GM12872 (cell line): ENCODE data around the gene PIWIL1.

Source experiments
- TF ChIP-seq, protein P1 (sequence below): IDR thresholded peaks from 3 replicates; pipeline ENCODE4 v1.5.1; 2011; ENCODE audit warnings: low read depth, mild to moderate bottlenecking, low read length, moderate library complexity; ENCODE audit not compliant: insufficient read depth

The PIWIL1 gene

GRCh38 chr12:130300737-130301535 is 36.8 kb upstream of the PIWIL1 start:
- TF ChIP-seq, protein P1, sequence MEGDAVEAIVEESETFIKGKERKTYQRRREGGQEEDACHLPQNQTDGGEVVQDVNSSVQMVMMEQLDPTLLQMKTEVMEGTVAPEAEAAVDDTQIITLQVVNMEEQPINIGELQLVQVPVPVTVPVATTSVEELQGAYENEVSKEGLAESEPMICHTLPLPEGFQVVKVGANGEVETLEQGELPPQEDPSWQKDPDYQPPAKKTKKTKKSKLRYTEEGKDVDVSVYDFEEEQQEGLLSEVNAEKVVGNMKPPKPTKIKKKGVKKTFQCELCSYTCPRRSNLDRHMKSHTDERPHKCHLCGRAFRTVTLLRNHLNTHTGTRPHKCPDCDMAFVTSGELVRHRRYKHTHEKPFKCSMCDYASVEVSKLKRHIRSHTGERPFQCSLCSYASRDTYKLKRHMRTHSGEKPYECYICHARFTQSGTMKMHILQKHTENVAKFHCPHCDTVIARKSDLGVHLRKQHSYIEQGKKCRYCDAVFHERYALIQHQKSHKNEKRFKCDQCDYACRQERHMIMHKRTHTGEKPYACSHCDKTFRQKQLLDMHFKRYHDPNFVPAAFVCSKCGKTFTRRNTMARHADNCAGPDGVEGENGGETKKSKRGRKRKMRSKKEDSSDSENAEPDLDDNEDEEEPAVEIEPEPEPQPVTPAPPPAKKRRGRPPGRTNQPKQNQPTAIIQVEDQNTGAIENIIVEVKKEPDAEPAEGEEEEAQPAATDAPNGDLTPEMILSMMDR: no peak

DNA sequence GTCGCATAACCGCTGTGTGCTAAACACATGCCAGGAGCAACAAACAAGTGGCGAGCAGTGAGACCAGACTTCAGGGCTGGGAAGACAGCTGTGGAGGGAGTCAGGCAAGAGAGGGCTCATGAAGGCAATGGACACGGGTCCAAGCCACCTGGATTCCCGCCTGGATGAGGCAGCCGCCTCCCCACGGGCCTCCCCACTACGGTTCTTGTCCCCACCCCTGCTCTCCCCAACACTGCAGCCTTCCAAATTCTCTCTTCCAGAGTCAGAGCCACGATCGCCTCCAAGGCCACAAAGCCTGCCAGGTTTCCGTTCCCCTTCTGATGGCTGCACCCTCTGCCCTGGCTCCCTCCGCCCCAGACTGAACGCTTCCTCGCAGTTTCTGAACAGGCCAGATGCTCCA is 36.1 kb upstream of the PIWIL1 start:
- TF ChIP-seq, protein P1: no peak

DNA sequence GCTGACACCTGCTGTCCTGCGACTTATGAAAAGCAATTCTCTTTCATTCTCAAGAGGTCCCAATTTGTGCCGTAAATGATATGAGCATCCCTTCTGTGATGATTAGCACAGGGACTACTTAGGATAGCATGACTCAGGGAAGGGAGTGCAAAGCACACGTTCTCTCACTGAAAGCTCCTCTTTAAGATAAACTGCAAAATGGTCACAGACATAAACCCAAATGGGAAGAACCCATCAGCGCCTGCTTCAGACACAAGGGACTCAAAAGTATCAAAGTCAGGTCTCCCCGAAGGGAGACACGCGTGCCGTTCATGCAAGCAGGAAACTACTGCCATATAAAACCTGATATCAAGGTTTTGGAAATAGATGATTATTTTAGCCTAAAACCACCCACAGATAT is 33.9 kb upstream of the PIWIL1 start:
- TF ChIP-seq, protein P1: no peak

- TF ChIP-seq, protein P1: no peak
Measured at GRCh38 chr12:130307859-130308258, 29.8 kb upstream of the PIWIL1 start.

DNA sequence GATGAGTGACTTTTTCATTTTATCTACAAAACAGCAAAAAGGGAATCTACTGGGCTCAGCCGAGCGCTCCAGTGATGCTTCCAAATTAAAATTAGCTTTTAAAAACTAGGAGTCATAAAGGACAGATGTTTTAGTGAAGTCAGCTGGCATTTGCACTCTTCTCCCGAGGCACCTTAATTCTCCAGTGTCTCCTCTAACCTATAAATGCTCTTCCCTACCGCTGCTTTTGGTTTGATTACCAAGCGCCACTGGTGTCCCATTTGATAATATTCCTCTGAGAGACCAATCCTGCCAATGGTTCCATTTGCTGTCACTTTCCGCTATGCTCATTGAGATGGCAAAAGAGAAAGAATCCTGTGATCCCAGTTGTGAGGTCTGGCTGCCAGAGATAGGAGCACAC is 29.3 kb upstream of the PIWIL1 start:
- TF ChIP-seq, protein P1: no peak

DNA sequence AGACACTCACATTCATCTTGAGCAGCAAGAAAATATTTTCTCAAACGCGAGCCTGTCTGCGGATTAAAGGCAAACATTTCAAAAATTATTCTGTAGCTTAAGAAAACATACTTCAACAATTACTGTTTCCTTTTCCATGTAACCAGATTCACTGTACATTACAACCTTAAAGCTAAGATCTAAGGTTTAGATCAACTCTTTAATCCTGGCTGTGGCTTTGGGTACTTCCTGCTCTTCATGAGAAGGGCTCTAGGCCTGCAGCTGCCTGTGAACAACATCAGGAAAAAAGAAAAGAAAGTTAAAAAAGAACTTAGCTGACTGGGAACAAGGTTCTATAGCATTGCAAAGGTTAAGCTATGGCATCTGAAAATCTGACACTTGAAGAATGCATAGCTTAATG is 21.4 kb upstream of the PIWIL1 start:
- TF ChIP-seq, protein P1: no peak

DNA sequence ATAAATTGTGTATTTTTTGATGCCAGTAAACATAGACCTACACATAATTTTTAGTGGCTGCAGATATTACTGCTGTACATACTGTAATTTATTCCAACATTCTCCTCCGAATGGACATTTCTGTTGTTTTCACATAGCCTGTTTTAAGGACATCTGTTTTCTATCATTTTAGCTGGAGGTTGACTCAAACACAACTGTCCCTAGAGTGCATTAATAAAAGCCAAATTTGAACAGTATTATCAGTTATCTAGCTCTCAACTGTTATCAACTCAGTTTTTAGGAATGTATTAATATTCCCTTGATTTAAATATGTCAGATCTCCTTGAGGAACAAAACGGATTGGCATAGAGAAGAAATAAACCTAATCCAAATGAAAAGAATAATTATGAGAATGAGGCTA is 17.2 kb upstream of the PIWIL1 start:
- TF ChIP-seq, protein P1: no peak
